Stimulated activated CD8-positive, alpha-beta memory T cell treated with anti-CD3 and anti-CD28 coated beads, Interleukin-15, amount 100 ng/mL, for 4 hours (primary cell): ENCODE results near the gene ARHGEF25.
"Not testable (repeated sequence)": the region's sequence is repeated elsewhere in the genome, so short reads cannot be mapped to it uniquely, and the experiment has no call there.

ENCODE experiments used
- DNase-seq, 2 donors: peaks; one replicate each; pipeline ENCODE4 v3.0.0-alpha.2; 2020; ENCODE audit warnings: low read depth in 2 of 2

The ARHGEF25 gene

GRCh38 chr12:57611108-57611826, at the start of gene ARHGEF25:
ARHGEF25 (plus strand) TSS chr12:57611435; CDS start chr12:57611895, 460 bp downstream.
- DNase-seq, result no peak

- no peak for DNase-seq
Measured at GRCh38 chr12:57563358-57563757, 47.9 kb upstream of the ARHGEF25 start.

DNA sequence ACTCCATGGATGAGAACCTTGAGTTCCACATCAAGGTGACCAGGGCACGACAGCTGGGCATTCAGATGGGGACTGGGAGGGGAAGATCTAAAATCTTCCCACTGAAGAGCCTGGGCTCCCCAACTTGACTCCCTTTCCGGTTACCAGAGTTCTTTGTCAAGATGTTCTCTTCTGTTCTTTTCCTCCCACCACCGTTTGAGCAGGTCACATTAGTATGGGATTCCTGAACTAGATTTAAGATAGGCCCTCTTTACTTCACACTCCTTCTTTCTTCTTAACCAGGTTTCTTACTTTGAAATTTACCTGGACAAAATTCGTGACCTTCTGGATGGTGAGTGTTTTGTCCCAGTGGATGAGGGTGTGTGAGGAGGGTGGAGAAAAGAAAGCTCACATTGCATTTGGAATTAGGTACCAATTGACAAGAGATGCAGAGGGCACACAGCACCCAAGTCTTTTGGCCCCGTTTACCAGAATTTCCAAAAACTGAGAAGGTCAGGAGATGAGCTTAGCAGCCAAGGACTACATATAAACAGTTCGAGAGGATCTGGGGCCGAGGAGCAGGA, 47.0 kb upstream of the ARHGEF25 start:
- no peak for DNase-seq

- DNase-seq, result no peak
Measured at GRCh38 chr12:57568838-57569237, 42.4 kb upstream of the ARHGEF25 start.

DNA sequence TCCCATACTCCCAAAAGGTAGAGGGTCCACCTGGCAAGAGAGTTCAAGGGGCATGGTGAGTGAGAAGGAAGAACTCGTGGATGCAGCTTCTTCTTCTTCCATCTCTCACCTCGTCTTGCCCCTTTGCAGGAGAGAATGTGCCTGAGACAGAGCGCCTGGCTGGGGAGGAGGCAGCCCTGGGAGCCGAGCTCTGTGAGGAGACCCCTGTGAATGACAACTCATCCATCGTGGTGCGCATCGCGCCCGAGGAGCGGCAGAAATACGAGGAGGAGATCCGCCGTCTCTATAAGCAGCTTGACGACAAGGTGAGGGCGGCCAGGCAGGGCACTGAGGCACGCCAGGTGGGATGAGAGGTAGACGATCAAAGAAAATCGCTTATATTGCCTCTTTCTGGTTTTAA, 41.4 kb upstream of the ARHGEF25 start:
- no peak for DNase-seq

DNA sequence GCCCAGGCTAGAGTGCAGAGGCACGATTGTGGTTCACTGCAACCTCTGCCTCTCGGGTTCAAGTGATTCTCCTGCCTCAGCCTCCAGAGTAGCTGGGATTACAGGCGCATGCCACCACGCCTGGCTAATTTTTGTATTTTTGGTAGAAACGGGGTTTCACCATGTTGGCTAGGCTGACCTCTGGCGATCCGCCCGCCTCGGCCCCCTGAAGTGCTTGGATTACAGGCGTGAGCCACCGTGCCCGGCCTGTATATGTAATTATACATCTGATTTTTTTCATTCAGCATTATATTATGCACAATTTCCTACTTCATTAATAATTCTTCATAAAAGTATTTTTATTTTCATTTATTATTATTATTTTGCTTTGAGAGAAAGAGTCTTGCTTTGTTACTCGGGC, 40.8 kb upstream of the ARHGEF25 start:
- DNase-seq, result not testable (repeated sequence)

- no peak for DNase-seq
Measured at GRCh38 chr12:57571926-57572762, 39.1 kb upstream of the ARHGEF25 start.

DNA sequence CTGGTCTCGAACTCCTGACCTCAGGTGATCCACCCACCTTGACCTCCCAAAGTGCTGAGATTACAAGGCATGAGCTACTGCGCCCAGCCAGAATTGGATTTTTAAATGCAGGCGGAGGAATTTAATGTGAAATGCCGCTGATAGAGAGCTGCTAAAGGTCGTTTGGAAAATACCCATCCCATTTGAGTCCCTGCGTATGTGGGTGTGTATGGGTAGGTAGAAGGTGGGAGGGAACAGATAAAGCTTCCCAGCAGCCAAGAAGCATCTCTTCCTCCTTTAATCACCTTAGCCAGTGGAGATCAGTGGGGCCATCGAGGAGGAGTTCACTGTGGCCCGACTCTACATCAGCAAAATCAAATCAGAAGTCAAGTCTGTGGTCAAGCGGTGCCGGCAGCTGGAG, 36.4 kb upstream of the ARHGEF25 start:
- no peak for DNase-seq

DNA sequence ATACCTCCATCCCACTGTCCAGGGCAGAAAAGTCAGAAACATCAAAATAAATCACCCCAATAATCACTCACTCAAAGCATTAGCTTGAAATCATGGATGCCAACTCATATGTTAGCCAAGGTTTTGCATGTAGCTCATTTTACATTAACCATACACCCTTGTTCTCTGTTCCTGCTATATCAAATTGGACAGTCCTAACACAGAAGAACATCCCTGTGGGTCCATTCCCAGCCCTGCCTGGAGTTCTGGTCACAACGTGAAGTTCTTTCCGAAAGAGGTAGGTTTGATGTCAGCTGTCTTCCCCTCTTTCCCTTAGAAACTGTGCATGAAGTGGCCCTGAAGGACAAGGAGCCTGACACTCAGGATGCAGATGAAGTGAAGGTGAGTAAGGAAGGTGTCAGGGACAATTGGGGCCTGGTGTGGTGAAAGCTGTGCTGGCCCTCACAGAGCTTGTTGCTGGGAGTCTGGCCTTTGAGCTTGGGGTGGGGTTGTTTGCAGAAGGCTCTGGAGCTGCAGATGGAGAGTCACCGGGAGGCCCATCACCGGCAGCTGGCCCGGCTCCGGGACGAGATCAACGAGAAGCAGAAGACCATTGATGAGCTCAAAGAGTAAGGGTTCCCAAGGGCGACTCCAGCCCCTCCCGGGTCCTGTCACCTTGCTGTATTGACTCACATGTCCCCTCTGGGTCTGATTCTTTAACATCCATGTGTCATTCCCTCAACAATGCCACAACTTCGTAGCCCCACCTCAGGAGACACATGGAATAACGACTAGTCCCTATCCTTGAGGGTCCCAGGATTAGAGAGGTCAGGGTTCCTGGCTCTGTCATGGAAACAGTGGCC, 35.2 kb upstream of the ARHGEF25 start:
- no peak for DNase-seq

DNA sequence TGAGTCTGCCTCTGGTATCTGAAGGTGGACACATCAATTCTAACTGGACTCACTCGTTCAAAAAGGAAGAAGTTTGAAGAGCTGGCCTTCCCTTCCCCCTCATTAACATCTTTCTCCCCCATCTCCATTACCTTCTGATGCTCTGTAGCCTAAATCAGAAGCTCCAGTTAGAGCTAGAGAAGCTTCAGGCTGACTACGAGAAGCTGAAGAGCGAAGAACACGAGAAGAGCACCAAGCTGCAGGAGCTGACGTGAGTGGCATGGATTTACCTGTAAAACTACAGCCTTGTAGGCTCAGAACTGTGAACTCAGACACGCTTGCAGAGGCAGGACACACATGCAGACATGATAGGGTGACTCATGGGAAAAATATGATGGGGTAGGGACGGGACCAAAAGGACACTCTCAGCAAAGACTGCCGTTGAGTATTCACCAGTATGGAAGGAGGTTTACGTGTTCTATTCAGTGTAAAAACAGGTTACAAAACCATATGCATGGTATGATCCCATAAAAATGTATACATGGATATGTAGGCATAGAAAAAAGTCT, 34.5 kb upstream of the ARHGEF25 start:
- no peak for DNase-seq

GRCh38 chr12:57577981-57578758, 33.1 kb upstream of the ARHGEF25 start:
- DNase-seq, result no peak

GRCh38 chr12:57579011-57579410, 32.2 kb upstream of the ARHGEF25 start:
- DNase-seq, result no peak

GRCh38 chr12:57579677-57580465, 31.4 kb upstream of the ARHGEF25 start:
- no peak for DNase-seq

DNA sequence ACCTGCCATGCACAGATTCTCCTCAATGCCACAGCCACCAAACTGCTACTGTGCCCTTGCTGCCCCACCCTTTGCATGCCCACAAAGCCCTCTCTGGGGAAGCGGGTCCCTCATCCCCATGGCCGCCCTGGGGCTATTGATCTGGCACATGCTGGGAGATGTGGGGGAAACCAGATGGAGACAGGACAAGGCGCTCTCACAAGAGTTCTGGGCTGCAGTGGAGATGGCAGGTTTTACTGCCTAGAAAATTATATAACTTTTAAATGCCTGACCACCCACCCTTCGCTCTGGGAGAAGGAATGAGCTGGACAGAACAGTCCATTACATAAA, 30.8 kb upstream of the ARHGEF25 start:
- no peak for DNase-seq

- no peak for DNase-seq
Measured at GRCh38 chr12:57581802-57582201, 29.4 kb upstream of the ARHGEF25 start.

DNA sequence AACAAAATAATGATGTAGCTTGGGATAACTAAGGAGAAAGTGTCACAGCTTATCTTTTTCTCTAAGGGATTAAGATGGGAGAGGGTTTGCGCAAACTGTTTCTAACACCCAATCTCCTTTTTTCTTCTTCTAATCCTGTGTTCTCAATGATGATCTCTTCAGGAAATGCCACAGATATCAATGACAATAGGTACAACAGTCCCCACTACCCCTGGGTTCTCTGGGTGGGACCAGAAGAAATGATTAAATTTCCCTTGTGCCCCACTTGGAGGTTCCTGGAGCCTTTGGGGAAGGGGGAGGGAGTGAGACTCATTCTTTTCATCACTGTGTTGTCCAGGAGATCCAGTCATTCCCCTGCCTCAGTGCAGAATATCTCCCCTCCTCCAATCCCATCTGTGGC, 28.8 kb upstream of the ARHGEF25 start:
- DNase-seq, result no peak

GRCh38 chr12:57583008-57583831, 28.0 kb upstream of the ARHGEF25 start:
- peak; percentile 6 to 49 for DNase-seq

DNA sequence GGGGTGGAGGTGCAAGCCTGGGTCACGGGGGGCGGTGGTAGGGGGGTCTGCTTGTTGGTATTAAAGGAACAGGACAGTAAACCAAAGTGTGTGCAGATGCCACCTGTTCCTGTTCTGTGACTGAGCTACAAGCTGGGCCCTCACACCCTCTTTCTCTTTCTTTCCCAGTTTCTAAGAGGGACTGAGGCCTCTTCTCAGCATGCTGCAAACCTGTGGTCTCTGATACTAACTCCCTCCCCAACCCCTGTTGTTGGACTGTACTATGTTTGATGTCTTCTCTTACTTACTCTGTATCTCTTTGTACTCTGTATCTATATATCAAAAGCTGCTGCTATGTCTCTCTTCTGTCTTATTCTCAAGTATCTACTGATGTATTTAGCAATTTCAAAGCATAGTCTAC, 27.2 kb upstream of the ARHGEF25 start:
- no peak for DNase-seq

DNA sequence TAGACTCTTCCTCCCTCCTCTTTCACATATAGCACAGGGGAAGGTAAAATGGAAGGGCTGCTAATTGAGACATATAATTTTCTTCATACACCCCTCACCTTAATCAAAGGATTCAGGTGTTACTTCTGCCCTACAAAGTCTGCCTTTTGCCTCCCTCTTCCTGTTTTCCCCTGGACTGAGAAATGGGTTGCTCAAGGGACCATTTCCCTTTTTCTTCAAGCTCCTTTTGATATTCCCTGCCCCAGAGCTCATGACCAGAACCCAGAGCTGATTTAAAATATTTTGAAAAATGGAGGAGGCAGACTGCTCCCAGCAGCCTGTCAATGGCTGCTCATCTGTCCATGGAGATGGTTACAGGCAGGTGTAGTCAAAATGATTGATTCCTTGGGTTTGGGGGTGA, 26.5 kb upstream of the ARHGEF25 start:
- DNase-seq, result no peak
